ENCODE results near the gene PCBP3. TPM values are rescaled to one million over a fixed set of nuclear protein-coding genes. Genes with fewer than 3 reads are reported as not detected.

PCBP3 gene
- total RNA-seq, 1 experiment from 2014 or later: 10.9 TPM

DNA sequence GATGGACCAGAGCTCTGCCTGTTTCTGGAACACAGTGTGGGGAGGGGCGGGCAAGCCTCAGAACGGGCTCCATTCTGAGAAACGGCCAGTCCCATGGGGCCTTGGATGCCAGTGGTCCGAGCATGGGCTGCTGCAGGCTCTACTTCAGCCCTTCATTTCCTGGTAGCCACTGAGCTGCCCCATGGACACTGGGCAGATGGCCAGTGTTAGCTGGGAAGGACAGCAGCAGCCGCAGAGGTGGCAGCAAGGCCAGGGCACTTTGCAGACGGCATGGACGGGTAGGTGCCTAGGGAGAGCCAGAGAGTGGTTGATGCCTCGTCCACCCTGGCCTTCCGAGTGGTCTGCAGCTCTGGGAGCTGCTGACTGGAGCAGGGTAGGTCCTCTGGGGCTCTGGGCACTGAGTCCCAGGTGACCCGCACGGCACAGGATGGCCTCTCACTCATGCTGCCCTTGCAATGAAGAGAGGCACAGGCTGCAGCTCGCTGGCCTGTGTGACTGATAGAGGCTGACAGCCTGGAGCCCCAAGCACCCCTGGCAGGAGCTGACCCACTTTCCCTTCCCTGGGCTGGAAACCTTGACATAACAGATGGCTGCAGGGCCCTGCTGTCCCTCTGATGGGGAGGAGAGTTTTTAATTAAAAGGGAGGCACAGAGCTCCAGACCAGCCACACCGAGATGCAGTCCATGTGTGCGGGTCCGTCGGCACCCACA, 250.4 kb downstream of the PCBP3 start:
- Mint-ChIP-seq H3K27me3 (ENCODE audit: low read depth) (peaks cover 10% of the 10 kb centered on the region), H3K4me3 (no peak overlapping the region), H3K36me3 (ENCODE audit: insufficient read depth in 1 of 3, low read depth in 3 of 3) (no peaks in the 10 kb centered on the region), H3K9me3 (no peaks in the 10 kb centered on the region), H3K4me1 (0 out of 4 replicates have a peak, but pooled peaks cover 3 to 4% of the 10 kb centered on the region in 2 experiments), H3K27ac (no peak overlapping the region)
- no peaks in the 10 kb centered on the region for H3K4me1 ChIP-seq (ENCODE audit: insufficient read depth, low read length)
- no peak overlapping the region for H3K27ac ChIP-seq (ENCODE audit: insufficient read length, low read depth, low read length)
- no peak for DNase-seq
- H2AFZ ChIP-seq (ENCODE audit: low read length): no peak overlapping the region
- H3K27me3 ChIP-seq (ENCODE audit: insufficient read depth, low read length): no peaks in the 10 kb centered on the region
- no peak overlapping the region for H4K5ac ChIP-seq (ENCODE audit: insufficient read length, low read depth, low read length)
- H3K4me2 ChIP-seq (ENCODE audit: insufficient read depth, insufficient read length, low read length): no peak overlapping the region
- no CpG with 5 or more reads among the region's 16 CpGs for WGBS (ENCODE audit: extremely low coverage, insufficient read length, low lambda C conversion rate)
- H3K79me2 ChIP-seq (ENCODE audit: insufficient read depth, low read length): no peaks in the 10 kb centered on the region
- no peak overlapping the region for H2BK15ac ChIP-seq (ENCODE audit: low read depth, low read length)
- H2BK20ac ChIP-seq (ENCODE audit: low read depth, low read length, poor library complexity, severe bottlenecking): no peak overlapping the region
- no peak overlapping the region for H3K56ac ChIP-seq (ENCODE audit: insufficient read length, low read depth, low read length)
- no peaks in the 10 kb centered on the region for H3K79me1 ChIP-seq (ENCODE audit: insufficient read depth, low read depth, low read length, poor library complexity, severe bottlenecking)
- H2BK5ac ChIP-seq (ENCODE audit: insufficient read length, low read length): no peak overlapping the region
- no peak overlapping the region for H3K18ac ChIP-seq (ENCODE audit: insufficient read length, low read depth, low read length)
- TF ChIP-seq, protein P1, sequence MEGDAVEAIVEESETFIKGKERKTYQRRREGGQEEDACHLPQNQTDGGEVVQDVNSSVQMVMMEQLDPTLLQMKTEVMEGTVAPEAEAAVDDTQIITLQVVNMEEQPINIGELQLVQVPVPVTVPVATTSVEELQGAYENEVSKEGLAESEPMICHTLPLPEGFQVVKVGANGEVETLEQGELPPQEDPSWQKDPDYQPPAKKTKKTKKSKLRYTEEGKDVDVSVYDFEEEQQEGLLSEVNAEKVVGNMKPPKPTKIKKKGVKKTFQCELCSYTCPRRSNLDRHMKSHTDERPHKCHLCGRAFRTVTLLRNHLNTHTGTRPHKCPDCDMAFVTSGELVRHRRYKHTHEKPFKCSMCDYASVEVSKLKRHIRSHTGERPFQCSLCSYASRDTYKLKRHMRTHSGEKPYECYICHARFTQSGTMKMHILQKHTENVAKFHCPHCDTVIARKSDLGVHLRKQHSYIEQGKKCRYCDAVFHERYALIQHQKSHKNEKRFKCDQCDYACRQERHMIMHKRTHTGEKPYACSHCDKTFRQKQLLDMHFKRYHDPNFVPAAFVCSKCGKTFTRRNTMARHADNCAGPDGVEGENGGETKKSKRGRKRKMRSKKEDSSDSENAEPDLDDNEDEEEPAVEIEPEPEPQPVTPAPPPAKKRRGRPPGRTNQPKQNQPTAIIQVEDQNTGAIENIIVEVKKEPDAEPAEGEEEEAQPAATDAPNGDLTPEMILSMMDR (conservative IDR thresholded peaks at IDR 0.05): no peak
- no peaks in the 10 kb centered on the region for H3K23me2 ChIP-seq (ENCODE audit: insufficient read length, low read depth, low read length, poor library complexity, severe bottlenecking)
- H3K23ac ChIP-seq (ENCODE audit: insufficient read length, low read depth, low read length): no peak overlapping the region
- no peak overlapping the region for H3T11ph ChIP-seq (ENCODE audit: low read length)
- no peak overlapping the region for H2BK12ac ChIP-seq (ENCODE audit: insufficient read length, low read depth, low read length)
- H2BK120ac ChIP-seq (ENCODE audit: low read depth, low read length, poor library complexity, severe bottlenecking): no peak overlapping the region
- H3K14ac ChIP-seq (ENCODE audit: insufficient read depth, low read length): no peak overlapping the region; the same call in 1 of the 2 replicates
- no peak overlapping the region for H3K4ac ChIP-seq (ENCODE audit: low read depth, low read length)
- no peaks in the 10 kb centered on the region for H4K20me1 ChIP-seq (ENCODE audit: control insufficient read depth, insufficient read depth, insufficient read length)
- no peak overlapping the region for H3K9ac ChIP-seq (ENCODE audit: extremely low read depth, insufficient read length, low read length)
- no peak overlapping the region for H2AK5ac ChIP-seq (ENCODE audit: insufficient read length, low read length)
- H4K91ac ChIP-seq (ENCODE audit: insufficient read length, low read depth, low read length): no peak overlapping the region
- no peaks in the 10 kb centered on the region for H3K9me3 ChIP-seq (ENCODE audit: control insufficient read depth, low read depth, low read length)
- H4K8ac ChIP-seq (replicated peaks; ENCODE audit: insufficient read length, low read depth, low read length): no peak overlapping the region
